ENCODE data around the gene CSNK1G2.

The CSNK1G2 gene

DNA sequence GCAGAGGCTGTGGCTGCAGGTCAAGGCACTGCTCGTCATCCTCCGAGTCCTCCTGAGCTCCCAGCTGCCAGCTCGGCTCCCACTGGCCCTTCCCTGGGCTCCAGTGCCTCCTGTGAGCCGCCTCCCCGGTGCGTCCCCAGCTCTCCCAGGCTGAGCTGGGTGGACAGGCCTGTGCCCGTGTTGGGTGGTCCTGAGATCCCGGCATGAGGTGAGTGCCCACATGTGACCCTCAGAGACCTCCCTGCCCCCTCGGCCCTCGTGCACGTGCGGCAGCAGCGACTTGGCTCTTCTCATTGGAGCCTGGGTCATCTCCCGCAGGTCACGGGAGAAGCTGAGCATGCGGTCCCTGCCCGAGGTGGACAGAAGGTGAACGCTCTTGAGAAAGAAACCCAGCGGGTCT, 20.3 kb upstream of the CSNK1G2 start:
- DNase-seq = no peak

DNA sequence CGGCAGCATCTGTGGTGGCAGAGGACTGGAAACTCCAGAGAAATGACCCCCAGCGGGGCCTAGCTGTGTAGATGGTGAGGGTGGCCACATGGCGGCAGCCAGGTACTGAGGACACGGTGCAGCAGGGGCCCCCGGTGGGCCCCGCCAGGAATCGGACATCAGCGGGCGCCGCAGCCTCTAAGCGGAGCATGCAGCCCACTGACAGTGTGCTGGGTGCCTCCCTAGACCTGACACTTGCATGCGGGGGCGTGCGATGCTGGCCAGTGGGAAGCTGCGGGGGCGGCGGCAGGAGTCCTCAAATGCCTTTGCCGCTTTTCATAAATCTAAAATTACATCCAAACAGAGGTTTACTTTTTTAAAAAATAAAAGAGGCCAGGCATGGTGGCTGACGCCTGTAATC, 19.6 kb upstream of the CSNK1G2 start:
- DNase-seq = no peak

DNA sequence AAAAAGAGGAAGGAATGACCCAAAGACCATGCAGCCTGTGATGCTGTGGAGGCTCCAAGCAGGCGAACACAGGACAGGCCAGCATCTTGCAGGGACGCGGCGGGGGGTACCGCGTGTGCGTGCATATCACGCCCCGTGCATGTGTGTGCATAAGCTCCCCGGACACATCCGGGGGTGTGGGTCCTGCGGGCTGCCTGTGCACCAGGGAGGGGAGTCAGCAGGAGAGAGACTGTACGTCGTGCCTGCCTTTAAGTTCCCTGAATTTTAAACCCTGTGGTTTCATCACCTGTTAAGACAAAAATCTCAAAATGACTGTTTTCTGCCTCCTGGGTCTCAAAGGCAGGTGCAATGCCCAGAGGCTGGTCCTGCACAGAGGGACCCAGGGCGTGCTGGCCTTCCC, 19.1 kb upstream of the CSNK1G2 start:
- DNase-seq = no peak

DNA sequence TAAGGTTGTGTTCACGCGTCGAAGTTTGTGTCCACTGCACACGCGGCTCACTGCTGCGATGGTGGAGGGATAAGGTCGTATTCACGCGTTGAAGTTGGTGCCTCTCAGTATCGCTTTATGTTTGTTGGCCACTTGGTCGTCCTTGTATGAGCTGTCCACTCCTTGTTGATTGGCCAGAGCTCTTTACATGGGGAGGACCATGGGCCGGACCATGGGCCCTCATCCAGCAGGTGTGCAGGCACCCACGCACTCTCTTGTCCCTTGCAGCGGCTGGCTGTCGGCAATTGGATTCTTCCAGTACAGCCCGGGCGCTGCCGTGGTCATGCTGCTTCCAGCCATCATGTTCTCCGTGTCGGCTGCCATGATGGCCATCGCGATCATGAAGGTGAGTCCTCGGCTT, 18.2 kb upstream of the CSNK1G2 start:
- DNase-seq = no peak

DNA sequence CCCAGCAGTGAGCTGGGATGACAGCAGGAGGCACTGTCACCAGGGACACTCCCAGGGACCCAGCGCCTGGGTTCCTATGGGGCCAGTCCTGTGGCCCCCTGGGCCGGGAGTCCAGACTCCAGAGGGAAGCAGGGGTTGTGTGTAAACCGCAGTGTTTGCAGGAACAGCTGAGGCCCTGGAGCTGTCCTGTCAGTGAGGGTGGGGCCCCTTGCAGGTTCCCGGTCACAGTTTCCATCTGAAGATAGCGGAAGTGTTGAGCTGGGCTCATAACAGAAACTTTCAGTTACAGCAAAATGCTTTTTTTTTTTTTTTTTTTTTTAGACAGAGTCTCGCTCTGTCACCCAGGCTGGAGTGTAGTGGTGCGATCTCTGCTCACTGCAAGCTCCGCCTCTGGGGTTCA, 17.7 kb upstream of the CSNK1G2 start:
- no peak for DNase-seq

DNA sequence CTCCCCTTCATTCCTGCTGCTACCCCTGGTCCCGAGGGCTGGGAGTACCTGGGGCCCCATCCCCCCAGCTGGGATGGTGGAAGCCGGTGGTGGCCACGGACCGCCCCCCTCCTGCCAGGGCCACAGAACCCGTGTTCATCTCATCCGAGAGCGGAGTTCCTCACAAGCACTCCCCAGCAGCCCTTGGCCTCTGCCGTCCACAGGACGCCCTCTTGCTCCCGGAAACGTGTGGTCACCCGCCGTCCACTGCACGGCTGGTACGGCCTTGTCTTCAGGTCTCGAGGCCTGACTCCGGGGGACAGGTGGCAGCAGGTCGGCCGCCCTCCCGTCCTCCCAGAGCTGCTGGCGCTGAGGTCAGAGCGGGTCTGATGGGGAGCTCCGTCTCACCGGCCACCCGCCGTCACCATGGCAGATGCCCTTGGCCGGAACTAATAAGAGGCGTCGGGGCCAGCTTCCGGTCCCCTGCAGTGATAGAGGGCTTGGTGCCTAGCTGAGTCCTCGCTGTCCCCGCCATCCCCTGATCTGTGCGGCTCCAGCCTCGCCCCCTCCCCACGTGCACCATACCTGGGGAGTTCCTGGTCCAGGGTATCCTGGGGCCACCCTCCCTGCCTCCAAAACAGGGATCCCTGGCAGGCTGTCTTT, 16.5 kb upstream of the CSNK1G2 start:
- no peak for DNase-seq

DNA sequence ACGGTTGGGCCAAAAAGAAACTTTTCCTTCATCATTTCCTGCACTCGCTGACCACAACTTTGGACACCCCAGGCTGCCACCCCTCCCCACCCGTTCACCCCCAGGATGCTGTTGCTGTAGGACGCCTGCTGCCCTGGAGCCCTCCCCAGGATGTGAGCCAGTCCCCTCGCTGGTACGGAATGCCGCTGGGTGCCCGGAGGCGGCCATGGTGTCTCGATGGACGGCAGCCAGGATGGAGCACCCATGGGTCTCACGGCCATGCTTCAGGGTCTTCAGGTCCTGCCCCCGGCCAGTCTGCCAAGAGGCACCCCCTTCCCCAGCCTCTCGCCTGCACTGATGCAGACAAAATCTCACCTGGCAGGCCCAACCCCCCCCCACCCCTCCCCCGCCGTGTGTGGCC, 15.4 kb upstream of the CSNK1G2 start:
- DNase-seq = no peak

DNA sequence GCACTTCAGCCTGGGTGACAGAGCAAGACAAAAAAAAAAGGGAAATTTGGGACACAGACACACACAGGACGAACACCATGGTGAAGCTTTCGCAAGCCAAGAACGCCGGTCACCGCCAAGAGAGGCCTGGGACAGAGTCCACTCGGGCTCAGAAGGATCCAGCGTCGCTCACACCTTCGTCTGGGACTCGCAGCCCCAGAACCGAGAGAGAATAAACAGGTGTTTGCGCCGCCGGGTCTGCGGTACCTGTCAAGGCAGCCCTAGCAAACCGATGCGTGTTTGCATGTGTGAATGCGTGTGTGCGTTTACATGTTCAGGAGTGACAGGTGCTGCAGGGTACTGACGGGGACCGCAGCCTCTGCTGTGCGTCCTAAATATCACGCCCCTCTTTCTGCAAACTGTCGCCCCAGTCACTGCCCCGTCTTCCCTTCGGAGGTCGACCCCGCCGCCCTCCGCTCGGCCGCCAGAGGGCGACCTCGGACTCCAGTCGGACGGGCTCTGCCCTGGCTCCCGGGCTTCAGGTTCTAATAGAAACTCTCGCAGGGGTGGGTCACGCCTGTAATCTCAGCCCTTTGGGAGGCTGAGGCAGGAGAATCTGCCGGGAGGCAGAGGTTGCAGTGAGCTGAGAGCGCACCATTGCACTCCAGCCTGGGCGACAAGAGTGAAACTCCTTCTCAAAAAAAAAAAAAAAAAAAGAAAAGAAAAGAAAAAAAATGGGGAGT, 11.8 kb upstream of the CSNK1G2 start:
- peak in 1 of 2 donors; percentile 56 for DNase-seq

DNA sequence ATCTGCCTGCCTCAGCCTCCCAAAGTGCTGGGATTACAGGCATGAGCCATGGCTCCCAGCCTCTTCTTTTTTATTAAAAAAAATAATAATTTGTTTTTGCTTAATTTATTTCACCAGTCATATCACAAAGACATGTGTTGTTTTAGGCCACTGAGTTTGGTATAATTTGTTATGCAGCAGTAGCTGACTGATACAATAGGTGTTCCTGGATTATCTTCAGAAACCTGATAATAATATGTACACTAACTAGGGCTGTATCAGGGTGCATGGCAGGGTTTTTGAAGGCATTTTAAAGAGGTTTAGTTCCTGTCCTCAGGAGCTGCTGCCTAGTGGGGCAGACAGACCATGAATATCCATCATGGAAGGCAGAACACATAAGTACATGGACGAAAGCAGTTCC, 9.5 kb upstream of the CSNK1G2 start:
- DNase-seq = no peak

DNA sequence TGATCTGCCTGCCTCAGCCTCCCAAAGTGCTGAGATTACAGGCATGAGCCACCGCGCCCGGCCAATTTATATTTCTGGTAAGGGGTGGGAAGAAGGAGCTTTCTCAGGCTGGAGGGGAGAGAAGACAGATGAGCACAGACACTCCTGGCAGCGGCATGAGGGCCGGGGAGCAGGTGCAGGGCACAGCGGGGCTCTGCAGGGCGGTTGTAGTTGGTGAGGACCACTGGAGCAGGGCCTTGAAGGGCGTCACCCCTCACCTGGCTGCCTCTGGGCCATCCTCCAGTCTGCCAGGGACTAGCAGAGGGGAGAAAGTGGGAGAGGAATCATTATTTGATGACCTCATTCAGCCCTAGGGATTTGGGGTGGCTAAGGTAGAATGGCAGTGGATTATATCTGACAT, 8.6 kb upstream of the CSNK1G2 start:
- no peak for DNase-seq

DNA sequence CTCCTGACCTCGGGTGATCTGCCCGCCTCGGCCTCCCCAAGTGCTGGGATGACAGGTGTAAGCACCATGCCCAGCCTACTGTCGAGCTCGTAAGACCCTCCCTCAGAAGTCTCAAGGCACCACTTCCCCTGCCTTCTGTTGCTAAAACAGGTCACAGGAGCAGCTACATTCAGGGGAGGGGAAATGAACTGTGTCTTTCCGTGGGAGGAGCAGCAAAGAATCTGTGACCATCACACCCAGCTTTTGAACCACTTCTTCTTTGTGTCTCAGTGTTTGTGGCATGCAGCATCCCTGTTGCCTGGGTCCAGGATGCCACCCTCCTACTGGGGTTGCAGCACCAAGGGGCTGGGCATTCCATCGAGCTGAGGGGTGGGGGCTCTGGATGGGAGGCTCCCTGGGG, 7.7 kb upstream of the CSNK1G2 start:
- DNase-seq = no peak

DNA sequence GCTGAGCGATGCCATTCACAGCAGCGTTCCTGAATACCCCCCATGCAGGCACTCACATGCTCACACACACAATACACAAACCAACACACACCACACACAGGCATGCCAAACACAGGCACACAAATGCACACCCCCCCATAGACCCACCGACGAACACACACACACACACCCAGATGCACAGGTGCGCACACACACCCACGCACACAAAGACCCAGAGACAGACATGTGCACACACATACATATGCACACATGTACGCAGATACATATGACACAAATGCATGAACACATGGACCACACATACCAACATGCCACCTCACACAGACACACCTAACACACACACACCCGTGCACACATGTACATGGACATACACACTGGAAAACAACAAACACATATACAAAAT, 7.0 kb upstream of the CSNK1G2 start:
- no peak for DNase-seq

DNA sequence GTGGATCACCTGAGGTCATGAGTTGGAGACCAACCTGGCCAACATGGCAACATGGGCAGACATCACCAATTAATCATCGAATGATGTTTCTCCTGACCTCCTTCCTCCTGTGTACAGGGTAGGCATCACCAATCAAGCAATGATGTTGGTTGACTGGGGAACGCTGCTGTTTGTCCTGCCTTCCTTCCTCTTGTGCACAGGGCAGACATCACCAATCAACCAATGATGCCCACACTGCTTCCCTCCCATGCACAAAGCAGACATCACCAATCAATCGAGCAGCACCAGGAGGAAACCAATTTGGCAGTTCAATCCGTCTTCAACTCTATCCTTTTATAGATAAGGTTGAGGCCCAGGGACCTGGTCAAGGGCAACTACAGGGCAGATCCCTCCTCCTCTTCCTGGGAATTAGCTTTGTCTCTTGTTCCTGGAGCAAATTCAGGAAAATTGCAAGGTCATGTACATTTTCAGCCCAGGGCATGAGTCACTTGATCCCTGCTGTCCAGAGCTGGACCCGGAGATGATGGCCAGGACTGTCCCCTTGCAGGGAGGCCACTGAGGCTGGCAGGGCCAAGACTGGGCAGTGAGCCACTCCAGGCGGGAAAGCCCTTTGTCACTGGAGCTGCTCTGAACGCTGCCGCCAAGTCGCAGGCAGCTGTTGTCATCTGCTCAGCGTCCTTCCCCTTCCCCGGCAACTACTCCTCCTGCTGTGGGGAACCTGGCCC, 5.3 kb upstream of the CSNK1G2 start:
- DNase-seq = no peak

DNA sequence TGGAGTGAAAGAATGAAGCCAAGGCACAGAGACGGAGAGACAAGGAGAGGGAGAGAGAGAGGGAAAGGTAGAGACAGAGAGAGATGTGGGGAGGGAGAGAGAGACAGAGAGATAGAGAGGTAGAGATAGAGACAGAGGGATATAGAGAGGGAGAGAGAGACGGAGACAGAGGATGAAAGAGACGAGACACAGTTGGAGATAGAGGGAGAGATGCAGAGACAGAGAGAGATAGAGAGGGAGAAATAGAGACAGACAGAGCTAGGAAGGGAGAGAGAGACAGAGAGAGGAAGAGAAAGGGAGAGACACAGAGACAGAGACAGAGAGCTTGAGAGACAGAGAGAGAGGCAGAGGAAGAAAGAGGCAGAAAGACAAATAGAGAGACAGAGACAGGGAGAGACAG, 4.5 kb upstream of the CSNK1G2 start:
- no peak for DNase-seq

DNA sequence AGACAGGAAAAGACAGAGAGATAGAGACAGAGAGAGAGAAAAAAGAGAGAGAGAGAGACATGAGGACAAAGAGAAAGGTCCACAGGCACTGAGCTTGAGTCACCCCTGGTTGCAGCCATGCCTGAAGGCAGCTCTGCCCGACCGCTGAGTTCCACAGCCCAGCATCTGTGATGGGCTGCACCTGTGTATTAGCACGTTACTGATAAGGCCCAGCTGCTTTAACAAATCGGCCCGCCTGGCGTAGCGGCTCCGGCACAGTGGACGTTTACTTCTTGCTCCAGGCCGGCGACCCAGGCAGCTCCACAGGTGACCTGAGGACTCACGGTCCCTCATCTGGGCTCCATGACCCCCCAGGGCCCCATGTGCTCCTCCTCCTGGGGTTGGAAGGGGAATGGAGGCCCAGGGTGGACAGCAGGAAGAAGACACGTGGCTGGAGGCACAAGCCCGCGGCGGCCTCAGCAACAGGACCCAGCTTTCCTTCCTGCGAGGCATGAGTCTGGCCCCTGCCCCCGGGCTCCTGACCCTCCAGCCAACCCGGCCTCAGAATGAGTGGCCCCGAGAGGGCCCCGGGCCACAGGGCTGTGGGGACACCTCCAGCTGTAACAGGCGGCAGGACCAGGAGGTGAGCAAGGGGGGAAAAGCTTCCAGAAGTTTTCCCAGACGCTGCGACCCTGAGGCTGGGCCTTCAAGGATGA, 3.9 kb upstream of the CSNK1G2 start:
- DNase-seq = no peak

DNA sequence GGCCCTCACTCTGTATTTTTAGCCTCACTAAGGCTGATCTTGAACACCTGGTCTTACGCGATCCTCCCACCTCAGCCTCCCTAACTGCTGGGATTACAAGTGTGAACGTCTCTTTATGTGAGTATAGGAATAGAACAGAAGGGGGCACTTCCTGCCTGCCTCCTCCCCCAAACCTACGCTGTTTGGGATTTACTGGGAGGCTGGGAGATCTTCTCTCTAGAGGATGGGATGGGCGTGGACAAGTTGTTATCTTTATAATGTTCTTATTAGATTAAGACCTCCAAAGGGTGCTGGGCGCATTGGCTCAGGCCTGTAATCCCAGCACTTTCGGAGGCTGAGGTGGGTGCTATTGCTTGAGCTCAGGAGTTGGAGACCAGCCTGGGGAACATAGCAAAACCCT, 2.9 kb upstream of the CSNK1G2 start:
- DNase-seq = no peak

DNA sequence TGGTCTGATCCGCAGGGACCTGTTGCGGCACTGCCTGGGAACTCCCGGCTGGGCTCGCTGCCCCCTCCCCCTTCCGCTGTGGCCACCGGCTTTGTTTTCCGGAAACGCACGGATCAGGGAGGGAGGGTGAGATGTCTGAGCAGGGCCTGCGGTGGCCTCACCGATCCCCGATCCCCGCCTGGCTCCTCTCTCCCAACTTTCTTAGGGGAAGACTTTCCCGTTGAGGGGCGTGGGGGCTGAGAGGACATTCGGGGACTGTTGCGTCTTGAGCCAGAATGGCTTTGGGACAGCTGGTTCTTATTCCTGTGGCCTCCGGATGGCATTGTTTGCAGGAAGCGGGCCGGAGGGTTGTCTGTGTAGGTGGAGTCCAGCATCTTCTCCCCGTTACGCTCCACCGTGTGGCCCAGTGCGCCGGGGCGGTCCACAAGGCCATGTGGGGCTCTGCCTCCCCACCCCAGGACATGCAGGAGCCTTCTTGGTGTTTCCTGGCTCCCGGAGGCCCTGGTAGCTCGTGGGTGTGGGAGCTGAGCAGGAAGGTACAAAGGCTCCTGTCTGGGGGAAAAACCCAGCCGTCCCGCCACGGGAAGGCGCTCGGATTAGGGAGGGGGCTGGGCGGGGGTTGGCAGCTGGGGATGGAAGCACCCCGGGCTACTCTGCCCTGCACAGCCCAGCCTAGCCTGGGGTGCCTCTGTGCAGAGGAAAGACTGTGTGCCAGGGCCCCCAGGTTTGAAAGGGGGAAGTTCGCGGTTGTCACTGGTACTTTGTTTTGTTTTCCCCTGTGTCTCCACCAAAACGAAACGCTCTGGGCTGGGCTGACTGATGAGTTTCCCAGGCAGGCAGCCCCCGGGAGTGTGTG, 1.3 kb downstream of the CSNK1G2 start:
- peak in 1 of 2 donors; percentile 42 for DNase-seq

DNA sequence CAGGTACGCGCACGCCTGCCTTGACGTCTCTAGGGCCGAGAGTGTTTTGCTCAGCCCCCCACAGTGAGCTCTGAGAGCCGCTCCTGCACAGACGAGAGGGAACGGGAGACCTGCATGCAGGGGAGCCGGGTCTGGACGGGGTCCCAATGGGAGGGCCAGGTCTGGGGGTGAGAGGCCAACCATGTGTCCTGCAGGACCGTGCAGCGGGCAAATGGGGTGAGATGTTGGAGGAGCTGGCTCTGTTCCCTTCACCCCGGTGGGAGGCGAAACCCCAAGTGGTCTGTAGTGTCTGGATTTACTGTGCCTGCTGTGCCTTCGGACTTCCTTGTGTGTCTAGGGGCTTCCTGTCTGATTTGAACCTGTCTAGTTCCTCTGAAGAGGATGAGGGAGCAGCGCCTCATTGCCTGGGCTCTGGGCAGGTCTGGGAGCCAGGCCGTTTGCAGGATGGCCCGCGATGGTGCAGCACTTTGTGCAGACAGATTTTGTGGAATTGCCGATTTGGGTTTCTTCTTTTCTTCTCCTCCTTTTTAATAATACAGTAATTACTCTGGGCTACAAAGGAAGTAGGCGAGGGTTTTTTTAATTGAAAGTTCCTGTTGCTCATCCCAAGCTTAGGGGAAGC, 2.1 kb downstream of the CSNK1G2 start:
- no peak for DNase-seq

DNA sequence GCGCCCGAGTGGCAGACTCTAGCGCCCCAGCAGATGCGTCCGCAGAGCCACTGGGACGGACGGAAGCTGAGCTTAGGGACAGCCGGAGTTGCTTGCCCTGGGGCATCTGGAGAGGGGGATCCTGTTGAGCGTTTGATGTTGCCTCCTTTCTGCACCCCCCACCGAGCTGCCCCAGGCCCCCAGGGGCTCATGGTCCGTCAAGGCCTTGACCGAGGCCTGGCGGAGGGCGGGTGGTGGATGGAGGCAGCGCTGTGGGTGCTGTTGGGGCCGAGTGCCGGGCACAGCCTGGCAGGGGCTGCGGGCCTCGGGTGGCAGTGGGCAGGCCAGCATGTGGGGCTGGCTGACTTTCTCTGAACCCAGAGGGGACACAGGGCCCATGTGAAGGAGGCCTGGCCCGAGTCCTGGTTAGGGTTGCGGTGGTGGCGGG, 2.7 kb downstream of the CSNK1G2 start:
- DNase-seq = no peak

DNA sequence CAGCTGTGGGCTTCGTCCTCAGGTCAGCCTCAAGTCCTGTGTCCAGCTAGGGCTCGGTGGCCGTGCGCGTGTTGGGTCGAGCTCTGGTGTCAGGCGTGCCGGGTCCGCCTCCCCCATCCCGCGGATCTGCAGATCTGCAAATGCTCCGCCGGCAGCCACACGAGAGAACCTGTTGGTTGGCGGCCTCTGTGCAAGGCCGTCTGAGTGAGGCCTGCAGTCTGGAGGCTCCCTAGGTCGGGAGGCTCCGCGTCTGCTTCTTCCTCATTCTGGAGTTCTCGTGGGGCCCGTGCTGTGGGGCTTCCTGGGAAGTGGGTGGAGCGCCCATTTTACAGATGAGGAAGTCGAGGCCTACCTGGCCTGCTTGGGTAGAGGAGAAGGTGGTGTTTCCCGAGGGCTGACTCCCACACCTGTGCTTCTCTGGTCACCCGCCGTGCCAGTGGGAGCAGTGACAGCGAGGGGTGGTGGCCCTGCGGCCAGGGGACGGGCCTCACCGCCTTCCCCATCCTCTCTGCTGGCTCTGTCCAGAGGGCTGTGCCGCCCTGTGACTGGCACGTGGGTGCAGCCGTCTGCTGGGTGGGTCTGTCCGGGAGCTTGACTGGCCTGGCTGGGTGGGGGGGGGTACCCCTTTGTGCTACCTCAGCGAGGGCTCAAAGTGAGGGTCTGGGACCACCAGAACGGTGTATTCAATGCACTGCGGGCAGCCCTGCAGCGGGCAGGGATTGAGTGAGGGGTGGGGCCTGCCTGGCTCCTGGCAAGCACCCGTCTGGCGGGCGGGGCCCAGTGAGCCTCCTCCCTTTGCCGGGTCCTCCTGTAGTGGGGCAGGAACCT, 3.3 kb downstream of the CSNK1G2 start:
- no peak for DNase-seq

DNA sequence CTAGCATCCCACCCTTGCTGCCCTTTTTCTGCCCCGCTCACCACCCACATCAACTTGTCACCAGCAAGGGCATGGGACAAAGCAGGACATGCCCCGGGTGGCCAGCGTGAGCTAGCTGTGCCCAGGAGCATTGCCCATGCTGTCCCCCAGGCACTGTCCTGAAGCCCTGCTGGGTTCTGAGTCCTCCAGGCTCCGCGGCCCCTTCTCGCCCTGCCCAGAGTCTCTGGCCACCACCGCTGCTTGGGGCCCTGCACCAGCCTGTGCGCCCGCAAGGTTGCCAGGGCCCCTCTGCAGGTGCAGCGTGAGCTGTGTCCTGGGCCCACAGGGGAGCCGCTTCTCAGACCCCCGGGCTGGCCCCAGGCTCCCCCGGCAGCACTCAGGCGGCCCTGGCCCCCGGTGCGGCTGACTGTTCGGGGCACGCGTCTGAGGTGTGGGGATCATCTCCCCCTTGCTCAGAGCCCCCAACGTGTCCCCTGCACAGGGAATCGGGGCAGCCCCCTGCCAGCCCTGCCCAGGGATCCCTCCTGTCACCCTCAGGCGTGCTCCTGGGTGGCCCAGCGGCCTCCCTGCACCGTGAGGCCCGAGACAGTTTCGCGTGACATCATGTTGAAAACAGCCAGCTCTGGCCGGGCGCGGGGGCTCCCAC, 4.1 kb downstream of the CSNK1G2 start:
- no peak for DNase-seq

Data from hippocampal formation (tissue), 2 donors.